KMS-11 (cell line): ENCODE results near the gene LMTK2.

ENCODE experiments used
- H2AFZ ChIP-seq: fragments of 200-600 bp; sonication (generic); 2 replicates; pipeline ENCODE4 v1.6.1; 2016; ENCODE audit warnings: antibody characterized with exemption, mixed run types, low read depth
- H3K27ac ChIP-seq: fragments of 200-600 bp; sonication (generic); 2 replicates; pipeline ENCODE4 v1.6.1; 2016; ENCODE audit warnings: mild to moderate bottlenecking, mixed run types
- H3K27me3 ChIP-seq: fragments of 200-600 bp; sonication (generic); 2 replicates; pipeline ENCODE4 v1.6.1; 2017; ENCODE audit warnings: mild to moderate bottlenecking, low read depth, mixed run types, moderate library complexity; ENCODE audit not compliant: insufficient read depth
- H3K36me3 ChIP-seq: fragments of 200-600 bp; sonication (generic); 2 replicates; pipeline ENCODE4 v1.6.1; 2017; ENCODE audit warnings: mild to moderate bottlenecking, mixed run types; ENCODE audit not compliant: insufficient read depth
- H3K4me1 ChIP-seq: fragments of 200-600 bp; sonication (generic); 2 replicates; pipeline ENCODE4 v1.6.1; 2016; ENCODE audit warnings: mild to moderate bottlenecking, low read depth, mixed run types; ENCODE audit not compliant: poor library complexity, severe bottlenecking
- H3K4me2 ChIP-seq: fragments of 200-600 bp; sonication (generic); 2 replicates; pipeline ENCODE4 v1.7.0; 2016; ENCODE audit warnings: mild to moderate bottlenecking, mixed run types
- H3K4me3 ChIP-seq: fragments of 200-600 bp; sonication (generic); IDR thresholded peaks from 2 replicates; pipeline ENCODE4 v1.6.1; 2017; ENCODE audit warnings: low read depth, low read length, mixed read lengths; ENCODE audit not compliant: insufficient read depth
- H3K79me2 ChIP-seq: fragments of 200-600 bp; sonication (generic); 2 replicates; pipeline ENCODE4 v1.6.1; 2016; ENCODE audit warnings: low read depth, mixed run types; ENCODE audit not compliant: insufficient read depth
- H3K9ac ChIP-seq: fragments of 200-600 bp; sonication (generic); 2 replicates; pipeline ENCODE4 v1.6.1; 2016; ENCODE audit warnings: mild to moderate bottlenecking, mixed run types
- H4K20me1 ChIP-seq: fragments of 200-600 bp; sonication (generic); 2 replicates; pipeline ENCODE4 v1.6.1; 2016; ENCODE audit warnings: mild to moderate bottlenecking, mixed run types; ENCODE audit not compliant: insufficient read depth
- CTCF ChIP-seq: fragments of 200-600 bp; sonication (generic); conservative IDR thresholded peaks from 2 replicates; pipeline ENCODE4 v1.6.1; 2017; ENCODE audit warnings: low read depth, mild to moderate bottlenecking, antibody characterized with exemption, low read length, moderate library complexity, mixed read lengths

The LMTK2 gene

GRCh38 chr7:98257701-98258100 is 151.0 kb downstream of the LMTK2 start:
- no peak for TF ChIP-seq CTCF
- H3K79me2 ChIP-seq = peaks cover 9% of the 10 kb centered on the region; the same call in 1 of the 2 replicates
- H3K4me1 ChIP-seq = peaks cover 6% of the 10 kb centered on the region

More at GRCh38 chr7:98257701-98258100, 151.0 kb downstream of the LMTK2 start:
- H4K20me1 ChIP-seq = no peaks in the 10 kb centered on the region
- H3K27ac ChIP-seq = no peak overlapping the region
- H2AFZ ChIP-seq = no peak overlapping the region
- no peaks in the 10 kb centered on the region for H3K36me3 ChIP-seq
- H3K4me3 ChIP-seq = no peak overlapping the region
- no peaks in the 10 kb centered on the region for H3K27me3 ChIP-seq
- no peak overlapping the region for H3K4me2 ChIP-seq
- no peak overlapping the region for H3K9ac ChIP-seq
